SU-DHL-6 (cell line): ENCODE measurements around the gene ZNF280B.

Source experiments
- EZH2phosphoT487 ChIP-seq: fragments of 200-600 bp; sonication (generic), shearing (Covaris generic); conservative IDR thresholded peaks from 2 replicates; pipeline ENCODE4 v1.6.1; 2018; ENCODE audit warnings: mild to moderate bottlenecking, antibody characterized with exemption, low read length, moderate library complexity, mixed read lengths
- TF ChIP-seq, protein P1 (sequence below): fragments of 200-600 bp; sonication (generic); IDR thresholded peaks from one replicate; pipeline ENCODE4 v1.5.1; 2017; ENCODE audit warnings: antibody characterized with exemption, mild to moderate bottlenecking, low read length, moderate library complexity; ENCODE audit not compliant: insufficient read depth, poor library complexity, severe bottlenecking

DNA sequence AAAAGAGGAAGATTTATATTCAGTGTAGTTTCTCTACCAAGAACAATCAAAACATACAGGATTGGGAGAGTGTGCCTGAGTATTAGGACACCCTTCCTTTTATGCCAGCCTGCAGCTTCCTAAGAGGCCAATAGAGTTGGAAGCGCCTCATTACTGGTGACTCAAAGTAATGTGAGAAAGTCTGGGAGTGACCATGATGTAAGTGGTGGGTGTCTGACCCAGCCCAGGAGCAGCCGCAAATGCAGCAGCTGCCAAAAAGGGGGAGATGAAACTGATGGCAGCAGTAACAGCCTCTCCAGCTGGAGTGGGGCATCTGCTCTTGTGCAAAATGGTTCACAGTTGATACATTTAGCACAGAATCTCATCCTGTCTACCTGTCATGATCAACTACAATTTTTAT is 62.0 kb downstream of the ZNF280B start:
- TF ChIP-seq, protein P1, sequence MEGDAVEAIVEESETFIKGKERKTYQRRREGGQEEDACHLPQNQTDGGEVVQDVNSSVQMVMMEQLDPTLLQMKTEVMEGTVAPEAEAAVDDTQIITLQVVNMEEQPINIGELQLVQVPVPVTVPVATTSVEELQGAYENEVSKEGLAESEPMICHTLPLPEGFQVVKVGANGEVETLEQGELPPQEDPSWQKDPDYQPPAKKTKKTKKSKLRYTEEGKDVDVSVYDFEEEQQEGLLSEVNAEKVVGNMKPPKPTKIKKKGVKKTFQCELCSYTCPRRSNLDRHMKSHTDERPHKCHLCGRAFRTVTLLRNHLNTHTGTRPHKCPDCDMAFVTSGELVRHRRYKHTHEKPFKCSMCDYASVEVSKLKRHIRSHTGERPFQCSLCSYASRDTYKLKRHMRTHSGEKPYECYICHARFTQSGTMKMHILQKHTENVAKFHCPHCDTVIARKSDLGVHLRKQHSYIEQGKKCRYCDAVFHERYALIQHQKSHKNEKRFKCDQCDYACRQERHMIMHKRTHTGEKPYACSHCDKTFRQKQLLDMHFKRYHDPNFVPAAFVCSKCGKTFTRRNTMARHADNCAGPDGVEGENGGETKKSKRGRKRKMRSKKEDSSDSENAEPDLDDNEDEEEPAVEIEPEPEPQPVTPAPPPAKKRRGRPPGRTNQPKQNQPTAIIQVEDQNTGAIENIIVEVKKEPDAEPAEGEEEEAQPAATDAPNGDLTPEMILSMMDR: no peak
- TF ChIP-seq EZH2phosphoT487: no peak
